ENCODE data around the gene MAP4K1. TPM values are rescaled to one million over a fixed set of nuclear protein-coding genes. Genes with fewer than 3 reads are reported as not detected.

The MAP4K1 gene
- total RNA-seq, 2 donors from 2014 or later, result 2.0 to 2.9 TPM

- TF ChIP-seq CTCF (IDR thresholded peaks at IDR 0.05), result no peak
- TF ChIP-seq POLR2A (IDR thresholded peaks at IDR 0.05), result no peak
- Histone ChIP-seq H3K36me3 (replicated peaks in 1 of 2; ENCODE audit: insufficient read depth in 1 of 2, low read depth in 2 of 2) (no peaks in the 10 kb centered on the region), H3K27me3 (peaks cover 0 to 4% of the 10 kb centered on the region in 2 donors), H3K4me3 (no peak overlapping the region), H3K27ac (no peak overlapping the region), H3K4me1 (no peaks in the 10 kb centered on the region), H3K9me3 (no peaks in the 10 kb centered on the region)
- no peak for ATAC-seq
- DNase-seq, result no peak
- 62 to 63% methylated on average over 6 of the region's 6 CpGs for WGBS, 2 donors
- intact Hi-C loops (cut with DNase I), result no loop called here
Measured at GRCh38 chr19:38569368-38569983, 48.3 kb downstream of the MAP4K1 start.

GRCh38 chr19:38565691-38566105 is 52.1 kb downstream of the MAP4K1 start:
- Histone ChIP-seq H3K27me3 (peaks cover 0 to 4% of the 10 kb centered on the region in 2 donors), H3K9me3 (no peaks in the 10 kb centered on the region), H3K36me3 (replicated peaks in 1 of 2; ENCODE audit: insufficient read depth in 1 of 2, low read depth in 2 of 2) (no peaks in the 10 kb centered on the region), H3K4me3 (no peak overlapping the region), H3K4me1 (no peaks in the 10 kb centered on the region), H3K27ac (no peak overlapping the region)
- WGBS, 2 donors, result 60 to 65% methylated on average over 19 to 21 of the region's 21 CpGs
- no peak for TF ChIP-seq POLR2A (IDR thresholded peaks at IDR 0.05)
- TF ChIP-seq CTCF (IDR thresholded peaks at IDR 0.05), result no peak
- DNase-seq (no peak), ATAC-seq (no peak)
- intact Hi-C loops (cut with DNase I), result no loop called here

GRCh38 chr19:38564981-38565690 is 52.6 kb downstream of the MAP4K1 start:
- DNase-seq, result peak in 1 of 4 donors; percentile 10
- 11 to 63% methylated on average over 2 to 105 of the region's 111 CpGs for WGBS, 2 donors
- TF ChIP-seq POLR2A (IDR thresholded peaks at IDR 0.05) (no peak), CTCF (IDR thresholded peaks at IDR 0.05) (no peak)
- H3K4me1 ChIP-seq, result no peaks in the 10 kb centered on the region
- H3K27ac ChIP-seq, result no peak overlapping the region
- H3K36me3 ChIP-seq (replicated peaks in 1 of 2; ENCODE audit: insufficient read depth in 1 of 2, low read depth in 2 of 2), result no peaks in the 10 kb centered on the region
- H3K9me3 ChIP-seq, result no peaks in the 10 kb centered on the region
- ATAC-seq, result peak; percentile 21
- intact Hi-C loops (cut with DNase I), result no loop called here
- no peak overlapping the region for H3K4me3 ChIP-seq
- peaks cover 0 to 4% of the 10 kb centered on the region in 2 donors for H3K27me3 ChIP-seq

- intact Hi-C loops (cut with DNase I), result no loop called here
- no peaks in the 10 kb centered on the region for H3K36me3 ChIP-seq (replicated peaks in 1 of 2; ENCODE audit: insufficient read depth in 1 of 2, low read depth in 2 of 2)
- 82 to 92% methylated on average over 9 of the region's 9 CpGs for WGBS, 2 donors
- no peak overlapping the region for H3K27ac ChIP-seq
- H3K4me1 ChIP-seq, result no peaks in the 10 kb centered on the region
- no peak overlapping the region for H3K4me3 ChIP-seq
- TF ChIP-seq POLR2A (IDR thresholded peaks at IDR 0.05) (no peak), CTCF (IDR thresholded peaks at IDR 0.05) (no peak)
- ATAC-seq (no peak), DNase-seq (no peak)
- H3K9me3 ChIP-seq, result no peaks in the 10 kb centered on the region
- peaks cover 0 to 4% of the 10 kb centered on the region in 2 donors for H3K27me3 ChIP-seq
Measured at GRCh38 chr19:38563475-38563874, 54.3 kb downstream of the MAP4K1 start.

All from body of pancreas (tissue), 4 donors.